Activated CD8-positive, alpha-beta memory T cell treated with anti-CD3 and anti-CD28 coated beads, Interleukin-2, amount 50 U/mL, for 4 hours (primary cell): Measurements from ENCODE around the gene TTC28.

Experiments used
- DNase-seq: peaks from one replicate; pipeline ENCODE4 v3.0.0-alpha.2; 2020

Gene TTC28

DNA sequence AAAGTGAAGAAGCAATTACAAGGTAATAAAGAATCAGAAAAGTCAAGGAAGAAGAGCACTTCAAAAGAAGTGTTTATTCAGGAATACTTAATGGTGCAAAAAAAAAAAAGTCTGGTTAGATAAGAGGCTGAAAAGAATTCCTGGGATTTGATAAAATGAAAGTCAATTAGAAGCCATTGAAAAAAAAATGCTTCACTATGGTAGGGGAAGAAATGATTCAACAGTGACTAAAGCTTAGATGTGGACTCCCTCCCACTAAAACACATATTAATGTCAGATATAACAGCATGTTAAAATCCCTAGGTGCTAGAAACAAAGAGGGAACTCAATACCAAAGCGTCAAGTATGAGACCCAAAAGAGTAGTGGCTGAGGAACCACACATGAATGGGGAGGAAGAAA, 425.2 kb downstream of the TTC28 start:
- DNase-seq, result no peak

DNA sequence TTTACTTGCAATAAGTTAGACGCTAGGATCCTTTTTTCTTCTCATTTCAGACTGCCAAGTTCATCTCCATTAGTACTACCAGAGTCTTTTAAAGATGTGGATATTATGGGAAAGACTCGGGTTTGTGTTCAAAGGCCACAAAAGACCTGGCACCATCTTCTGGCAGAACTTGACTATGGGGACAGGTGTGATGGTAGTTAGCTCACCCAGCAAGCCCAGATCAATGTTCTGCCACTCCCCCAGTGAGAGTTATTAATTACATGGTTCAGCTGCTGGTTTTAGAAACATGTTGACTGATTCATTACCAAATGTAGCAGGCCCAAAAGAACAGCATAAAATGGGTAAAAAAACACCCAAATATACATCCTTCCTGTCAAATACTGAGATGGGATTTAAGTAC, 427.1 kb downstream of the TTC28 start:
- DNase-seq, result no peak

DNA sequence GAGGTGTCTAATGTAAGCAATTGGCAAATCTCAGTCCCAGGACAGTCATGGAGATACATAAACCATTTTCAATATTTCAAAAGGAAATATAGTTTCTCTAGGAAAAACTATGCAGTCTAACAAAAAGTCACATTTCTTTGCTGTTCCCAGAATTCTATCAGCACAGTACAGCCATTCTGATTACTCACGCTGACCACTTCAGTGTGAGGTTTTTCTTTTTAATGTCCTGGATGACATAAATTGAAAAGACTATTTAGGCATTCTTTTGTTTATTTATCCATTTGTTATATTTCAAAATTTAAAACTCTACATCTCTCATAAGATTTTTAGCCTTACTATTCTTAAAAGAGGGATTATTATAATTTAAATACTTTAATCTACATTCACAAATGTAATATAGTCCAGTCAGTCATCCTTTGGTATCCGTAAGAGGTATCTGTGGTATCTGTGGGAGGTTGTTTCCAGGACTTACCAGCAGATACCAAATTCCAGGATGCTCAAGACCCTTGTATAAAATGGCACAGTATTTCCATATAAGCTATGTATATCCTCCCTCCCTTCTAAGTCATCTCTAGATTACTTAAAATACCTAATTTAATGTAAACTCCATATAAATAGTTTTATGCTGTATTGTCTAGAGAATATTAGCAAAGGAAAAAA, 429.5 kb downstream of the TTC28 start:
- DNase-seq, result no peak

DNA sequence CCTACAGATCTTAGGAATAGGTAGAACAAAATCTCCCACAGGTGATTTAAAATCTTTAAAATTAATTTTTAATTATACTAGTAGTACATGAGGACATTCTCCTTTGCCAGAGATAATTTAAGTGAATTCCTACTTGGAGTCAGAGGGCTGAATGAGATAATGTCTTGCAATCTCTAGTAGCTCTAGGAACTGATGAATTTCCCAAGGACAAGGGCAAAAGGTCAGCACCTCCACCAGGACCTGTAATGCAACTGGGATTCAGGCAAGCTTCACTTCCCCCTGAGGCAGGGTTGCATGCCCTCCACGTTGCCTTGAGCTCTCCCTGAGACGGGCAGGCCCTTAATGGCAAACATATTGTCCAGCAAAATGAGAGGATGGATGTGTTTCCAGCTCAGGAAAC, 430.2 kb downstream of the TTC28 start:
- DNase-seq, result no peak

DNA sequence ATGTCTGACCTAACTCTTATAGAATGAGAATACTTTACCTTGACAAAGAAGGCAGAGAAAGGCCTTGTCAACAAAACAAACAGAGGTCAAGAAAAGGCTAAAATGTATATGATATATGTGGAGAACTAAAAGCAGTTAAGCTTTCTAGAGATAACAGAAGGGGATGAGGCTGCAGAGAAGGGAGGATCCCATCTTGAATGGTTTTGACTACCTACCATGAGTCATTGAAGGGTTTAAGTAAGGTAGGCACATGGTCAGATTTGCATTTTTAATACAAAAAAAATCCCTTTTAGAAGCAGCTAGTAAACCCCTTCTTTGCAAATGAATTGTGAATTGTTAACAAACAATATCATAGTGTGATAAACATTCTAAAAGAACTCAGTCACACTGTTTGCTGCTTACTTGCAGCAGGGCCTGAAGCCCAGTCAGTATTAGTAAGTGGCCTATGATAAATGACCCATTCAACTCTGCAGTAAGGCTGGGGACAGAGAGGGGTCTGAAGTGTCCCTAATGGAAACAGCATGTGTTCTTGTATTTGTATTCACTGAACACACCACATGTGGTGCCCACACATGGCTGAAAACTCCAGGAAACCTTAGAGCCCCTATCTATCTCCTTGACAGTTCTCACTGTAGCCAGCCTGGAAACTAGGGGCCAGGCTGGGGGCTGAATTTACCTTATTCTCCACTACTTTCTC, 431.8 kb downstream of the TTC28 start:
- no peak for DNase-seq

DNA sequence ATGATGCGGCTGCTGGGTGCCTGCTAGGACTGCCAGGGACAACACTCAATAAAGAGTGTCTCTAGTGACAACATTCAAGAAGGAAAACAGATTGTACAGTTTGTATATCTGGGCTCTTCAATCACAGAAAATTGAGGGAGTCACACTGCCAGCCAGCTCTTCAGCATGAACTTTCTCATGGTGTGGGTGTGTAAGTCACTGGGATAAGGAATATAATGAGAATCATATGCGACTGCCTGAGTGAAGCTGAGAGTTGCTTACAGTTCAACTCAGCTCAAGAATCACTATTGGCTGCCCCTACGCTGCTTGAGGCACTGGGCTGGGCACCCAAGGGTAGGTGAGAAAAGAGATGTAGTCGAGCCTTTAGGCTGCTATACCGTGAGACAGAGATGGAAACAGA, 432.5 kb downstream of the TTC28 start:
- no peak for DNase-seq

DNA sequence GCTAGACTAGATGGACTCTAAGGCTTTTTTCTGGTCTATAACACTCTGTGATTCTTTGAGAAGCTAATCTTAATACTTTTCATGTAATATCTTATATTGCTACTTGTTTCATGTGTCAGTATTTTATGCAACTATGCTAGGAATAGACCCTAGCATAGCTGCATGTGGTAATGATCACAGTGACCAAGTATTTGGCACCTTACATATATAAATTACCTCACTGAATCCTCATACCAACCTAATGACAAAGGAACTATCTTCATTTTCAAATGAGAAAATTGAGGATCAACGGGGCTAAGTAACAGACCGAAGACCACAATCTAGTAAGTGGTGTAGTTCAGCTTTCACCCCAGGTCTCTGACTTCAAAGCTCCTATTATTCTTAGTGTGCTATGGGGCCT, 433.2 kb downstream of the TTC28 start:
- no peak for DNase-seq

DNA sequence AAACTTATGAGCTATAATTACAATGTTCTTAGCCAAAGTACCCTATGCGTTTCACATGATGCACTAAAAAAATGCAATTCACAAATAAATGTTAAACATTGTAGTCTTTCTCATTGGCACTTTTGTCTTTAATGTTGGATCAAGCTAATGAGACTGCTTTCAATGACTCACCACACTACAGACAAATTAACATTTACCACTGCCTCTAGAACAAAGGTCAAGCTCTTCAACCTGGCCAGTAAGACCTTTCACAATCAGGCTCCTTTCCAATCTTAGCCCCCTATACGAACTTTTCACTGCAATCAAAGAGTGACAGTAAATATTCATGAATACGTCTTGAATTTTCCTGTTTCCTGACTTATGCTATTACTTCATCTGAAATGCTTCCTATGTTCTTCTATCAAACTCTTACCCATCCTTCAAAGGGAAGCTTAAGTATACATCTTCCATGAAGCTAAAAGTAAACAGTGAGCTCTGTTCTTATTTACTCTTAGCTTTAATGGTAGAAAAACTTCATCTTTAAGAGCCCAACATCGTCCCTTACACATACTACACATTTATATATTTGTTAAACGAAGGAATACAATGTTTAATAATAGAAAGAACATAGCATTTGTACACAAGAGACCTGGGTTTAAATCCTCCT, 433.9 kb downstream of the TTC28 start:
- no peak for DNase-seq

DNA sequence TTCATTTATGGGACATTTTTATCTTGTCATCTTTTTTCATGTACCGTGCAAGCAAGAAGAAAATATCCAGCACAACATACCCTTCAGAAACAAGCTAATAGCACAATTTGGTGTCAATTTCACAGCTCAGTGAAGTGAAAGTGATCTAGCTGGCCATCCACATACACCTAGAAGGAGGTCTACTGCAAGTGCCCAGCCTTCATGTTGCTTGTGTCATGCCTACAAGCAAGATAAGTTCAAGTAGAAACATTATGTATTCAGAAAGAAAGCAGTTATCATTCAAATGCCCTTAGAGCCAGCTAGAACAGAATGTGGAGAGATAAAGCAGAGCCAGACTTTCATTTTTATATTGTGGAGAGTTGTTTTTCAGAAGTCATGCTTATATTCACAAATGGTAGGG, 434.9 kb downstream of the TTC28 start:
- DNase-seq, result no peak

DNA sequence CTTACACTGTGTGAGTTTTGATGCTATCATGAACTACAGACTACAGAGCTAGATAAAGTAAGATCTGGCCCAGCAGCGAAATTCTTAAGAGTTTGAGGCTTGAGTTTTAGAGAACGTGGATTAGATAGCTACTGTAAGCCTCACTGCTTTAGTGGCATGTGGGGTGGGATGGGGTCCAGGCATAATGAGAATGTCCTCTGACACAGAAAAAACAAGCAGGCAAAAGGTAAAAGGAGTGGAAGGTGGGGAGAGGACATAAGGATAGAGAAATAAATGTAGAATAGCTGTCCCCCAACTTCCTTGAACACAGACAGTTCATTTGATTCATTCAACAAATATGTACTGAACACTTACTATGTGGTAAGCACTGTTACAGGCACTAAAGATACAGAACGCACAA, 436.1 kb downstream of the TTC28 start:
- no peak for DNase-seq

DNA sequence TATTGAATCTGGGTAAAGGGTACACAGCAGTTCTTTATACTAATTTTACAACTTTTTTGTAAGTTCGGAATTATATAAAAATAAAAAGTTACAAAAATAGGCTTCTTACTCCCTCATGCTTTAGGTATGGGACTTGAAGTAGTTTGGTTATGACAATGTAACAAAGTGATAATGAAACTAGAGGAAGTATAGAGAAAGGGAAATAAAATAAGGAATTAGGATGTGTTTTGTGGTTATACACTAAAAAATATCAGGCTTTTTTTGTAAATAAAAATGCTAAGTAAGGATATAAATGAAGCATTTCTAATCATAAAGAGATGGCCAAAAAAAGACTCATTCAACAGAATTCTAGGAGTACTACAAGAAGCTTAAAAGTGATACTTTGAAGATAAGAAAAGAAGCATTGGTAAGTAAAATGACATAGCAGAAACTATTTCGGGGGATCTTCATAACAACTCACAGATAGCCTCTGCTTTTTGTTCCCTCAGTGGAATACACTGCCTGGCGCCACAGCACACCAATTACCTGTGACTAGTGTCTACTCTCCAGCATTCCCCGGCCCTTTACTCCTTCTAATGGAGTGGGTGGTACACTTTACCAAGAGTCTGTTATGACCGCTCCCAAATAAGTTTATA, 437.9 kb downstream of the TTC28 start:
- no peak for DNase-seq

DNA sequence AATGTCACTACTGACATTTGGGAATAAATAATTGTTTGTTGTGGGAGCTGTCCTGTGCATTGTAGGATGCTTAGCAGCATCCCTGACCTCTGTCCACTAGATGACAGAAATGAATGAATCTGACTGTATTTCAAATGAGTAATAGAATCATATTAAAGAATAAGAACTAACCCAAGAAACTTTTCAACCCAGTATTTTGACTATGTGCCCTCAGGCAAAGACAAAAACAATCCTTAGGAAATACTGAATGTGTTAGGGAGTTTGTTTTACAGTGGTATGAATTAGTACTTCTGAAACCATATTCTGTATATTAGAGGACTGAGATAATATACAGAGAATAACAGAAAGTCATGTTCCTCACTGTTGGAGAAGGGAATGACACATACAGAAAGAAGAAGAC, 439.7 kb downstream of the TTC28 start:
- no peak for DNase-seq

DNA sequence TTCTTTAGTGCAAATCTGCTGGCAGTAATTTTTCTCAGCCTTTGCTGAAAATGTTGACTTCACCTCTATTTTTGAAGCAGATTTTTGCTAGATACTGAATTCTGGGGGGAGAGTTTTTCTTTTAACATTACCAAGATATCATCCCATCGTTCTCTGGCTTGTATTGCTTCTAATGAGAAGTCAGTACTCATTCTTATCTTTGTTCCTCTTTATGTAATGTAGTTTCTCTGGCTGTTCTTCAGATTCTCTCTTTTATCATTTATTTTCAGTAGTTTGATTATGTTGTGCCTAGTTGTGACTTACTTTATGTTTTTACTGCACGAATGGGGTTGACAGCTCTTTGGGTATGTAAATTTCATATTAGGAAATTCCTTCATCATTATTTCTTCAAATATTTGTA, 441.9 kb downstream of the TTC28 start:
- DNase-seq, result no peak

DNA sequence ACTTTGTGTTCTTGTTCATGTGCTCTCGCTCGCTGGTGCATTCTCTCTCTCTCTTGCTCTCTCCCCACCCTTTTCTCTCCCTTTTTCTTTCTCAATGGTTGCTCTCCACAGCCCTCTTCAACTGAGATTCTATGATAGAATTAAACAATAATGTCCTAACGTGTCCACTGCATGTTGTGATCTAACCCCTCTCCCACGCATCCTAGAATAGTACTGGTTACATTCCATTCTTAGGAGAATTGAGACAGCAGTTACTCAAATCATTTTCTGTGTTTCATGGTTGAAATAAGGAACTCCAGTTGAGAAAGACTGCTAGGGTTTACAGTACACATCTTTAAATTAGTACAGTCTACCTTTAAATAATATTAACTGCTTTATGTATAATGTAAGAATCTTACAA, 442.5 kb downstream of the TTC28 start:
- no peak for DNase-seq

DNA sequence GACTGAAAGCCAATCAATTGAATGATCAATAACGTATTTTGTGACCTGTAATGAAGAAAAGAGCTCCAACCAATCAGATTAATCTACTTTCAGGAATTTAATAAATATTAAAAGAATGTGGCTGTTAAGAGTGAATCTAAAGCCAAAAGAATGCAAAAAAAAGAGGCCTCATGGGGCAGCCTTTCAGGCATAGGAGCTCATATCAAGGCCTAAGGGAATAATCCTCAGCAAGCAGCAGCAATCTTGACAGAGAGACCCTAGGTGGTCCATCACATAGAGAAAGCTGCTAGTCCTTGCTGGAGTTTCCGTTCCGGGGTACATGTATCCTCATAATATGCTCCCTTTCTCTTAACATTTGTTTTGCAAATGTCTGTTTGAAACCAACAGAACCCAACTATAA, 447.4 kb downstream of the TTC28 start:
- no peak for DNase-seq

DNA sequence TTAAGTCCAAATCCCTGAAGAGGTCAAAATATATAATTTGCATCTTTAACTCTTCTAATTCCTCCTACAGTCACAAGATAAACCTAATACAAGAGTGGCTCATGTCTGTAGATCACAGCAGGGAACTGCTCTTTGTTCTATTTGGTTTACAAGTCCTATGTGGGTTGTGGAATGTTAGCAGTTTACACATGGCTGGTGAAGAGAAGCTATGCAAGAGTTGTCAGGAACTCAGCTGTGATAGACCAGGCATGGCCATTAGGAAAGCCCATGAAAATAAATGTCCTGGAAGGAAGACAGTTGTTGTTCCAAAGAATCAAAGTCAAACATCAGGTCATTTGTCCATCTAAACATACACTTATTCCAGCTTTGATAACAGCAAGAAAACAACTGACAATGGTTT, 448.2 kb downstream of the TTC28 start:
- no peak for DNase-seq

DNA sequence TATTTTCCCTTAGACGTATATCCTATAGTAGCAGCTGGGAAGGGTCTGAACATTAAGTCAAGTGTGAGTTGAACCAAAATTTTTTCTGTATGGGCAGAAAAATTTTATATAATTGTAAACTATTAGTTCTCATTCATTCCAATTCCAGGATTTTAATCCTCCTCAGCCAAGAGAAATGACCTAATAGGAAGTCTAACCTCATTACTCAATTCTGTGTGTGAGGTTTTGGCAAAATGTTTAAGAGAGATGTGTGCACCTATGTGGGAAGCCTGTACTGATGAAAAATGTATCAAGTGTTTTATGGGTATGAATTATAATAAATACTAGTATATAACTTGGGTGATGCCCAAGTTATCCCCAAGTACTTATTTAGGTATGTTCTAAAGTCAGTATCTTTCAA, 449.0 kb downstream of the TTC28 start:
- DNase-seq, result no peak

DNA sequence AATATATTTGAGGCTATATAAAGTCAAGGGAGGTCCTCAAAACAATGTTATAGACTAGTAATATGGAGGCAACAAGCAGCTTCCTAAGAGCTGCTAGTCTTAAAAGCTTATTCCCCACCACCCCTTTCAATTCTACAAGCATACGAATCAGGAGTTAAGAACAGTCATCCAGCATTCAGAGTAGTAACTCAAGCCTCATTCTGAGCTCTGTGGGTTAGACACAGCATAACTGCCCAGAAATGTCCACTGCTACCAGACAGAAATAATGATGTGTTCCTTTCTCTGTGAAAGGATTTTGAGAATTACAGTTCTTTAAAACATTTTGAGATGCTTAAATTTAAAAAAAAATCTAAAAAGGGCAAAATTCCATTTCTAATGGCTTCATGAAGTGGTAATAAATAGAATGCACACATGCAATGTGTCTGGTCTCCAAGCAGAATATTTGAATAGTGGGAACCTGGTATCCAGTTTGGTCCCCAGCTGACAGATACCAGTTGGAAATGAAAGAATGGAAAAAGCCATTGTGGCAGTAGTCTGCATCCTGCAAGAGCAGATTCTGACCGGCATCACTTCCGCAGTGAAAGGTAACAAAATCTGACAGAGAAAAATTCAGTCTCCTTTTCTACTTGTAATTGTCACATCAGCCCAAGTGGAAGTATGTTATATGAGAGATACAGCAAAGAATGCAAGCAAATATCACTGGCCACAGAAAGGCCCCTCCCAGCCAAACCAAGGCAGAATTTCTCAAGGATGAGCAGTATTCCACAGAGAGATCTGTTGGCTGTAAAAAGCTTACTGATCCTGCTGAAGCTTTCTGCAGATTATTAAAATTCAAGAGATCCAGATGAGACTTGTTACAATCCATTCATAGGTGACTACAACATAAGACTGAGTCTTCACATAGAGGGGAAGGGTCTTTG, 449.8 kb downstream of the TTC28 start:
- DNase-seq, result no peak

DNA sequence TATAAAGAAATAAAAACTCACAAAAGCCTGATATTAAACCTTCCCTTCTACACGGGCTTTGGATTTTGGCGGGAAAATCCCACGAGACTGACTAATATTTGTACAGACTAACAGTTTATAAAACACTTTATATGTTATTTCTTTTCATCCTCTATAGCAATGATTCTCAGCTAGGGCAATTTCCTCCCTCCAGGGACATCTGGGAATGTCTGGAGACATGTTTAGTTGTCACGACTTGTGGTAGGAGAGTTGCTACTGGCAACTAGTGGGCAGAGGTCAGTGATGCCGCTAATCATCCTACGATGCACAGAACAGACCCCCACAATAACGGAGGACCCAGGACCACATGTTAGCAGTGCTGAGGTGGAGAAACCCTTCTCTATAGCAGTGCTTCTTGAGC, 455.8 kb downstream of the TTC28 start:
- DNase-seq, result no peak

DNA sequence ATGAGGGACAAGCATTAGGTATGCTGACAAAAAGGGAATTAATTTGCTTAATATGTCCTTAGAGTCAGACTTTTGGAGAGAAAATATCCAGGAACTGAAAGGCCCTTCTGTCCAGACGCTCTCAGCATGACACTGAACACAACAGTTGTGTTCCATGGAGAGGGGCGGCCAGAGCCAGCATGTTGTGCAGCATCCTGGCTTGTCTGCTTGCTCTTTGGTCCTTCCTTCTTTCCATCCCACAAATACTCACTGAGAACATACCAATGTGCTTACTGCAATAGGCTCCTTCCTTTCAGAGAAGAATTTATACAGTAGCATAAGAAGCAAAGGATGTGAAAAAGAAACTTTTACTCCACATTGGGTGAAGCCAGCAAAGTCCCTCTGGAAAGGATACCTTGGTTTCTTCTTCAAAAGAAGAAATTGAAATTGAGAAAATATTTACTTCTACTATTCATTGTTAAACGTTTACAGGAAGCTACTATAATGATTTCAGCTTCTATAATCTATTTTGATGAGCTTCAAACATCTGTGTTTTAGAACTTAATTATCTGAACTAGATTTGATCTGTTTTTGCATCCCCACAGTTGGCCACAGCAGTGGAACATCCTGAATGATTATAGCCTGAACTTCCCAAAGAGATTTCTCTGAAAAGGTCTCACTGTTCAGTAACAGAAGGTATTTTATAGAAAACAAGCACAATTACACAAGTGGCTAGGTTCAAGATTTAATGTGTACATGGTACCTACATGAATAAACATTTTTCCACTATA, 456.5 kb downstream of the TTC28 start:
- no peak for DNase-seq

DNA sequence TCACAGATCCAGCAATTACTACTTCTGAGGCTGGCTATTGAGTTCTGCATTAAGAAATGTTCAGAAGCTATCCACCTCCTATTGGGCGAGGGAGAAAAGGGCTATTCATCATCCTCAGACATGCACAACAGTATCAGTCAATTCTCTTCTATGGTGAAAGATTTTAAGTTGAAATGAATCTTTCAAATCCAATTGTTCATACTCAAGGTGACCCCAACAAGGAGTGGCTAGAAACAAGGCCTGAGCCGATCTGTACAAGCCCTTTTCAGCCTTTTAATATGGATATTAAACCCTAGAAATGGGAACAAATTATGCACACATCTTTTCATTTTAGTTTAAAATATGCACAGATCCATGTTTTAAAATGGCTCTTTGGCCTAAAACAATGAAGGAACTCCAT, 457.1 kb downstream of the TTC28 start:
- DNase-seq, result no peak

DNA sequence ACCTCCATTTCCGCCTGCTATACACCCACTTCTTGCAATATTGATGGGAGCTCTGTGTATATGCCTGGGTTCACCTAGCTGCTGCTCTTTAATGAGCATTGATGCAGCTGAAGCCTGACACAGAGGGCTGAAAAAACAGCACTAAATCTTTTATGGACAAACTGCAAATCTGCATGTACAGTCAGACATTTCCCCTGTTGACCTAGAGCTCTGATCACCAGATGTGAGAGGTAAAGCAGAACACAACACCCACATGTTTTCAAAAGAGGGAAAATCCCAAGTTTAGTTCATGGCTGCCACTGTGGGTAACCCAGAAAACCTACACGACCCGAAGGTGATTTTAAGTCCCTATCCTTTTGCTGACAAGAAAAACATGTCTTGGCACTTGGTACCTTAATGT, 457.6 kb downstream of the TTC28 start:
- no peak for DNase-seq
